Activated naive CD8-positive, alpha-beta T cell treated with anti-CD3 and anti-CD28 coated beads, Interleukin-2, amount 50 U/mL, for 24 hours (primary cell): ENCODE measurements around the gene ICA1L.
"Not testable (repeated sequence)": the region's sequence is repeated elsewhere in the genome, so short reads cannot be mapped to it uniquely, and the experiment has no call there.

ENCODE experiments used
- ATAC-seq: fragments of 150-1000 bp; cut with Tn5 transposase; one replicate; pipeline ENCODE4 v1.10.0; 2021
- DNase-seq: peaks from one replicate; pipeline ENCODE4 v3.0.0; 2021
- H3K27ac Mint-ChIP-seq: one replicate; pipeline ENCODE4 v1.8.0; 2021; ENCODE audit warnings: mild to moderate bottlenecking, mixed read lengths
- H3K27me3 Mint-ChIP-seq: one replicate; pipeline ENCODE4 v1.8.0; 2021; ENCODE audit warnings: mixed read lengths
- H3K36me3 Mint-ChIP-seq: one replicate; pipeline ENCODE4 v1.8.0; 2021; ENCODE audit warnings: low read depth, mixed read lengths
- H3K4me1 Mint-ChIP-seq: one replicate; pipeline ENCODE4 v1.8.0; 2021; ENCODE audit warnings: mixed read lengths
- H3K4me3 Mint-ChIP-seq: one replicate; pipeline ENCODE4 v1.8.0; 2021; ENCODE audit warnings: mild to moderate bottlenecking, moderate library complexity, mixed read lengths
- H3K9me3 Mint-ChIP-seq: one replicate; pipeline ENCODE4 v1.8.0; 2021; ENCODE audit warnings: mixed read lengths

Gene ICA1L

DNA sequence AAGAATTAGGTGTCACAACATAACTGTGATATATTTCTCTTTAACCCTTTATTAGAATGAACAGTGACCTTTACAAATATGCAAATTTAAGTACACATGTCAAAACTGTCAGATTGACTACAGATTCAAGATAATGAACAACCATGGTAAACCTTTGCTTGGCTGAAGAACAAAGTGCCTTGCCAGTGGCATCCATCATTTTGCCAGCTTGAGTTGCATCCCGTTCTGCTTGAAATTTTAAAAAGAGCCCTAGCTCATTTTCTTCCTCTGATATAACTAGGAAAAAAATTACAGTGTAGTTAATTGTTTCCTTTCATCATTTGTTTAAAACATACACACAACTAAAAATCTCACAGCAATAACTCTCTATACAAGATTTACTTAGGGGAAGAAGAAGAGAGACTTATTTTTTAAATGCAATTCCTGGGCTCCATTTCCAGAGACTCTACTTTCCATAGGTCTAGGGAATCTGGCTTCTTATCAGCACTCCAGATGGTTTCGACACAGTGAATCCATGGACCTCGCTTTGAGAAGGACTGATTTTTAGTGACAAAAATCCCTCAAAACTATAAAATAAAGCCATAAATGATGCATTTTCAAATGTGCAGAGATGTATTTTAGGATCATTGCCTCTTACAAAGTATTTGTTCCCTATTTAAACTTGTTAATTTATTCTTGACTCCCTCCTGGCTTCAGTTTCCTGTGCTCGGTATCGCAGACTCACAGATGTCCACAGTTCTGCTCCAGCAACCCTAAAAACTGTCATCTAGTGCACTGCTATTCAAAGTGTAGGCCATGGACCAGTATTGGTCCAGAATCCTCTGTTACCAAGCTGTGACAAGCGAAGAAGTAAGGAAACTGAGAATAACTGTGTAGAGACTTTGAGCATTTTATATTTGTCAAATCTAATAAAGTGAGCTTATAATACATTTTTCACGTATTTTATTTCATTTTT is 50.1 kb downstream of the ICA1L start:
- H3K4me1 Mint-ChIP-seq = no peaks in the 10 kb centered on the region
- H3K4me3 Mint-ChIP-seq = no peak overlapping the region
- no peak for DNase-seq
- H3K36me3 Mint-ChIP-seq = peaks cover 2% of the 10 kb centered on the region
- no peak overlapping the region for H3K27ac Mint-ChIP-seq
- ATAC-seq = no peak
- no peaks in the 10 kb centered on the region for H3K9me3 Mint-ChIP-seq
- no peaks in the 10 kb centered on the region for H3K27me3 Mint-ChIP-seq

DNA sequence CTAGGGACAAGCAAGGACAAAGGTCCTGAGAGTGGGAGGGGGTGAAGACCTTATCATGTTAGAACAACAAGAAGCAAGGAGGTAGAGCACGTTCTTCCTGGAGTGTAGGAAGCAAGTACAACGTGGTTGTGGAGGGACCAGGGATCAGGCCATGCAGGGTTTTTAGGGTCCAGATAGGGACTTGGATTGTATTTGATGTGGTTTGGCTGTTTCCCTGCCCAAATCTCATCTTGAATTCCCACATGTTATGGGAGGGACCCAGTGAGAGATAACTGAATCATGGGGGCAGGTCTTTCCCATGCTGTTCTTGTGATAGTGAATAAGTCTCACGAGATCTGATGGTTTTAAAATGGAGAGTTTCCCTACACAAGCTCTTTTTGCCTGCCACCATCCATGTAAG is 53.2 kb downstream of the ICA1L start:
- Mint-ChIP-seq H3K4me3 (no peak overlapping the region), H3K36me3 (peaks cover 7% of the 10 kb centered on the region)

DNA sequence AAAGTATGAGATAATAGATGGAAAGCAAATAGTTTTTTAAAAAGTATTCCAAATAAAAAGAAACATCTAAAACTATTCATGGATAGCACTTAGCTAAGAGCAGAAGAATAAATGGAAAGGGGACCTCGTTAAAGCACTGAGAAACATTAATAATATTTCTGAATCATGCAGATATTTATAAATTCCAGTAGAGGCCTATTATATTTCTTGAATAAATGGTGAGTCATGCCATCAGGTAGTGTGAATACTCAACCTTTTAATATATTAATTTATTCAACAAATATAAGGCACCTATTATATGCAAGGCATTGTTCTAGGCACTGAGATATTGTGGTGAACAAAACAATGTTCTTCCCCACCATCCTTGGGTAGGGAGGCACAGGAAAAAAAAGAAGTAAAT is 53.8 kb downstream of the ICA1L start:
- ATAC-seq = no peak
- Mint-ChIP-seq H3K4me3 (no peak overlapping the region), H3K27ac (no peak overlapping the region), H3K9me3 (no peaks in the 10 kb centered on the region), H3K27me3 (no peaks in the 10 kb centered on the region), H3K36me3 (peaks cover 7% of the 10 kb centered on the region), H3K4me1 (no peaks in the 10 kb centered on the region)
- DNase-seq = no peak

More for the DNA sequence above, 53.2 kb downstream of the ICA1L start:
- ATAC-seq = no peak
- no peak overlapping the region for H3K27ac Mint-ChIP-seq
- no peak for DNase-seq
- no peaks in the 10 kb centered on the region for H3K27me3 Mint-ChIP-seq
- H3K4me1 Mint-ChIP-seq = no peaks in the 10 kb centered on the region
- no peaks in the 10 kb centered on the region for H3K9me3 Mint-ChIP-seq

DNA sequence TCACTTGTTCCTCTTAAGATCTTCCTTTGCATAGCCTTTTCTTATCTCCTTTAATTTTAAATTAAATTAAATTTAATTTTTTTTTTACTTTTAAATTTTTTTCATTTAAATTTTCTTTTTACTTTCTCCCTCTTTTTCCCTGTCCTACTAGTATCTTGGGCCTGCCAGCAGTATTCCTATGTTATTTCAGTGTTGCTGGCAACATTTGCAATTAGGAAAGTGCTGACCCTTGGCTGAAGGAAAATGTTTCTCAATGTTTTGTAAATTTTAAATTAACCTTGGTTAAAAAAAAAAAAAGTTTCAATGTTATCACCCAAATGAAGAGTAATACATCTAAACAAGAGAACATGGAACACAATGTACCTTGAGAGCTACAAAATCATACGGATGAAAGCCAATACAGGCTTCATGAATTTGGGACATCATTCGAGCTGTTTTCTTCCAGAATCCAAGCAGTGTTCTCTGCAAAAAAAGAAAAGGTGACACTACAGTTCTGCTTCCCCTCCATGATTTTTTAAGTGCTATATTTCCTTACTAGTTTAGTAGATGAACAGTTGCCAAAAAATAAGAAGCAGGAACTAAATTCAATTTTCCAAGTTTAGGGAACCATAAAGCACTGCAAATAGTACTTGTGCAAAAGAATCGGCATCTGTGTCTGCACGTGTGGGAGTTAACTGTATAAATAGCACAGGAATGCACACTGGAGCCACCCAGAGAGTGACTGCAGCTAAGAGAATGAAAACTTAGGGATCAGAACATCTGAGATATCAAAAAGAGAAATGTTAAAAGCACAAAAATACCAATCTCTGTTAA is 55.8 kb downstream of the ICA1L start:
- Mint-ChIP-seq H3K9me3 (peaks cover 4% of the 10 kb centered on the region), H3K4me3 (no peak overlapping the region), H3K4me1 (no peaks in the 10 kb centered on the region), H3K27me3 (no peaks in the 10 kb centered on the region), H3K27ac (no peak overlapping the region), H3K36me3 (peaks cover 15% of the 10 kb centered on the region)
- no peak for ATAC-seq
- no peak for DNase-seq

DNA sequence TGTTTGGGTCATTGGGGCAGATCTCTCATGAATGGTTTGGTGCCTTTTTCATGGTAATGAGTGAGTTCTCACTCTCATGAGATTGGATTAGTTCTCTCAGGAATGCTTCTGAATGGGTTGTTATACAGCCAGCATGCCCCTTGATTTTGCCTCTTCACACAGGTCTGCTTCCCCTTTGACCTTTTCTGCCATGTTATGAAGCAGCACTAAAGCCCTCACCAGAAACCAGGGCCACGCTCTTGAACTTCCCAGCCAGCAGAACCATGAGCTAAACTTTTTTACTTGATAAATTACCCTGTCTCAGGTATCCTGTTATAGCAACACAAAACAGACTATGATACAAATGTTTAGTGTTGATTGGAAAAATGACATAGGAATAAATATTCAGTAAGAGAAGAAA is 57.3 kb downstream of the ICA1L start:
- Mint-ChIP-seq H3K27ac (no peak overlapping the region), H3K36me3 (peaks cover 22% of the 10 kb centered on the region), H3K9me3 (peaks cover 7% of the 10 kb centered on the region), H3K4me3 (no peak overlapping the region), H3K27me3 (no peaks in the 10 kb centered on the region), H3K4me1 (no peaks in the 10 kb centered on the region)
- DNase-seq (no peak), ATAC-seq (no peak)

DNA sequence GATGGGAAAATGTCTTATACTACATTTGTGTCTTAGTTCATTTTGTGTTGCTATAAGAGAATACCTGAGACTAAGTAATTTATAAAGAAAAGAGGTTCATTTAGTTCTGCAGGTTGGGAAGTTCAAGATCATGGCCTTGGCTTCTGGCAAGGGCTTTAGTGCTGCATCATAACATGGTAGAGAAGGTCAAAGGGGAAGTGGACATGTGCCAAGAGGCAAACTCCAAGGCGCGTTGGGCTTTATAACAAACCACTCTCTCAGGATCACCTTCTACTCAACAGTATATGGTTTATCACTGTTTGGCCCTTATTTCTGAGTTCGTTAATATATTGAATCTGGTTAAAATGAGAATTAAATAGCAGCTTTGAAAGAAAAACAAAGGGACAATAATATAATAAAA is 58.2 kb downstream of the ICA1L start:
- no peaks in the 10 kb centered on the region for H3K4me1 Mint-ChIP-seq
- DNase-seq (no peak), ATAC-seq (no peak)
- H3K27me3 Mint-ChIP-seq = no peaks in the 10 kb centered on the region
- no peak overlapping the region for H3K27ac Mint-ChIP-seq
- peaks cover 25% of the 10 kb centered on the region for H3K36me3 Mint-ChIP-seq
- no peak overlapping the region for H3K4me3 Mint-ChIP-seq
- H3K9me3 Mint-ChIP-seq = peaks cover 10% of the 10 kb centered on the region

DNA sequence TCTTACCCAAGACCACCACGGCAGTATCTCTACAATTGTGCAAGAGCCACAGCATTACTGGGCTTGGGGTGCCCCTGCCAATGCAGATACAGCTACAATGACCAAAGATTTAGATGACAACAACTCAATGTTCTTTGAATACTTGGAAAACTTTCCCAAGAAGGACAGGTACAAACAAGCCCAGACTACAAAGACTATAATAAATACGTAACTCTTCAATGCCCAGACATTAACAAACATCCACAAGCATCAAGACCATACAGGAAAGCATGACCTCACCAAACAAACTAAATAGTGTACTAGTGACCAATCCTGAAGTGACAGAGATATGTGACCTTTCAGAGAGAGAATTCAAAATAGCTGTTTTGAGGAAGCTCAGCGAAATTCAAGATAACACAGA is 62.8 kb downstream of the ICA1L start:
- H3K27me3 Mint-ChIP-seq = no peaks in the 10 kb centered on the region
- H3K9me3 Mint-ChIP-seq = peaks cover 10% of the 10 kb centered on the region
- H3K36me3 Mint-ChIP-seq = peaks cover 27% of the 10 kb centered on the region
- no peak for ATAC-seq
- no peak overlapping the region for H3K27ac Mint-ChIP-seq
- H3K4me3 Mint-ChIP-seq = no peak overlapping the region
- H3K4me1 Mint-ChIP-seq = no peaks in the 10 kb centered on the region
- DNase-seq = no peak

DNA sequence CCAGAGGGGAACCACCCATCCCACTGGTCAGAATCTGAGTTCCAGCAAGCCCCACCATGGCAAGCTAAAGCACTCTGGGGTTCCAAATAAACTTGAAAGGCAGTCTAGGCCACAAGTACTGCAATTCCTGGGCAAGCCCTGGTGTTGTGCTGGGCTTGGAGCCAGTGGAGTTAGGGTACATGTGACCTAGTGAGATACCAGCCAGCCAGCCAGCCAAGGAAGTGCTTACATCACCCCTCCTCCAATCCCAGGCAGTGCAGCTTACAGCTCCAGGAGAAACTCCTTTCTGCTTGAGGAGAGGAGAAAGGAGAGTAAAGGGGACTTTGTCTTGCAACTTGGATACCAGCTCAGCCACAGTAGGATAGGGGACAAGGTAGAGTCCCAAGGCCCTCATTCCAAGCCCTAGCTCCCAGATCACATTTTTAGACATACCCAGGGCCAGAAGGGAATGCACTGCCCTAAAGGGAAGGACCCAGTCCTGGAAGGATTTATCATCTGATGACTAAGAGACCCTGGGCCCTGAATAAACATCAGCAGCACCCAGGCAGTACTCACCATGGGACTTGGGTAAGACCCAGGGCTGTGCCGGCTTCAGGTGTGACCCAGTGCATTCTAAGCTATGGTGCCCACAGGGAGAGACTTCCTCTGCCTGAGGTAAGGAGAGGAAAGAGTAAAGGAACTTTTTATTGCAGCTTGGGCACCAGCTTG is 64.0 kb downstream of the ICA1L start:
- peaks cover 26% of the 10 kb centered on the region for H3K36me3 Mint-ChIP-seq
- not testable (repeated sequence) for H3K4me1 Mint-ChIP-seq, H3K9me3 Mint-ChIP-seq, DNase-seq, ATAC-seq, H3K27me3 Mint-ChIP-seq, H3K27ac Mint-ChIP-seq, H3K4me3 Mint-ChIP-seq

DNA sequence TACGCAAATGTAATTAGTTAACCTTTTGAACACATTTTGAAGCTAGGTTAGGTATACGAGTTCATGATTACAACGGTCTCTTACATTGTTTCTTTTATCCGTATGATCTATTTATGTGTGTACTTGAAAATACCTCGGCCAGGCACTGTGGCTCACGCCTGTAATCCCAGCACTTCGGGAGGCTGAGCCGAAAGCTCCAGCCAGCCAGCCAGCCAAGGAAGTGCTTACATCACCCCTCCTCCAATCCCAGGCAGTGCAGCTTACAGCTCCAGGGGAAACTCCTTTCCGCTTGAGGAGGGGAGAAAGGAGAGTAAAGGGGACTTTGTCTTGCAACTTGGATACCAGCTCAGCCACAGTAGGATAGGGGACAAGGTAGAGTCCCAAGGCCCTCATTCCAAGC is 65.7 kb downstream of the ICA1L start:
- DNase-seq, H3K9me3 Mint-ChIP-seq, H3K27ac Mint-ChIP-seq, H3K27me3 Mint-ChIP-seq, H3K4me3 Mint-ChIP-seq, H3K4me1 Mint-ChIP-seq, ATAC-seq: not testable (repeated sequence)
- peaks cover 22% of the 10 kb centered on the region for H3K36me3 Mint-ChIP-seq

DNA sequence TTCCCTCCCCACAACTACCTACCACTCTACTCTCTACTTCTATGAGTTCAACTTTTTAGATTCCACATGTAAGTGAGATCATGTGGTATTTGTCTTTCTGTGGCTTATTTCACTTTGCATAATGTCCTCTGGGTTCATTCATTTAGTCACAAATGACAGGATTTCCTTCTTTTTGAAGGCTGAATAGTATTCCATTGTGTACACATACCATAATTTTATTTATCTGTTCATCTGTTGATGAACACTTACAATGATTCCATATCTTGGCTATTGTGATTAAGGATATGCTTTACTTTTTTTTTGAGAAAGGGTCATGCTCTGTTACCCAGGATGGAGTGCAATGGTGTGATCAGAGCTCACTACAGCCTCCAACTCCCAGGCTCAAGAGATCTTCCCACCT is 73.6 kb downstream of the ICA1L start:
- no peaks in the 10 kb centered on the region for H3K4me1 Mint-ChIP-seq
- no peak overlapping the region for H3K4me3 Mint-ChIP-seq
- no peak overlapping the region for H3K27ac Mint-ChIP-seq
- peaks cover 9% of the 10 kb centered on the region for H3K9me3 Mint-ChIP-seq
- peaks cover 13% of the 10 kb centered on the region for H3K36me3 Mint-ChIP-seq
- no peak for ATAC-seq
- DNase-seq = no peak
- H3K27me3 Mint-ChIP-seq = no peaks in the 10 kb centered on the region

DNA sequence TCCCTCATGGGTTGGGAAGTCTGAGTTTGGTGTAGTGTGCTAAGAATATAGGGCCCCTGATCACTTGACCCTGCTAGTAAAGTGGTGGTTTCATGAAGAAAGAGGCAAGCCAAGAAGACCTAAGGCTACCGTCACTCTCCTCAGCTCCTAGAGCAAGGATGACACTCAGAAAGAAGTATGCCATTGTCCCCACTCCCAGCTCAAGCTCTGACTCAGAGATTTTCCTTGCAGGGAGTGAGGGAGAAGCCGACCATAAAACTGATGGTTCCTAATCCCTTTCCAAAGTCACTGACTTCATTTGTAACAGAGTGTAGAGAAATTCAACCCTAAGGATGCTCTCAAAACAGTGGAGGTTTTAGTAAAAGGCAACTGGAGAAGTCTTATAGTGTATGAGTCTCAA is 80.9 kb downstream of the ICA1L start:
- H3K27ac Mint-ChIP-seq = no peak overlapping the region
- DNase-seq (no peak), ATAC-seq (no peak)
- peaks cover 22% of the 10 kb centered on the region for H3K36me3 Mint-ChIP-seq
- peaks cover 2% of the 10 kb centered on the region for H3K4me1 Mint-ChIP-seq
- H3K9me3 Mint-ChIP-seq = no peaks in the 10 kb centered on the region
- H3K4me3 Mint-ChIP-seq = no peak overlapping the region
- no peaks in the 10 kb centered on the region for H3K27me3 Mint-ChIP-seq

DNA sequence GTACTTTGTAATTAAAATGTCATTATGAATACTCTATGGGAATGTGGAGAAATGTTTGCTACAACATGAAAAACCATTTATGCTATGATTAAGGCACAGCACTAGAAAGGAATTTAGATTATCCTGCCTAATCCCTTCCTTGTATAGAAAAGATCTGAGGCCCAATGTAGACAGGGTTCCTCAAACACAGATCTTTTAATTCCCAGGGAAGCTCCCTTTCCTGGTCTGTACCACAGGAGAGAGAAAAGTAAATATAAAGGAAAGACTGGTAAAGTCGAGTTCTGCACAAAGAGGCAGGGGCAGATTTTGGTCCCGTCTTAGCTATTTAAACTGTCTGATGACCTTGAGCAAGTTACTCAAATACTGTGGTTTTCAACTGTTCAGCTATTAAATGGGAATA is 84.7 kb downstream of the ICA1L start:
- ATAC-seq (no peak), DNase-seq (no peak)
- peaks cover 6% of the 10 kb centered on the region for H3K4me1 Mint-ChIP-seq
- peaks cover 39% of the 10 kb centered on the region for H3K36me3 Mint-ChIP-seq
- H3K4me3 Mint-ChIP-seq = no peak overlapping the region
- no peak overlapping the region for H3K27ac Mint-ChIP-seq
- H3K9me3 Mint-ChIP-seq = no peaks in the 10 kb centered on the region
- no peaks in the 10 kb centered on the region for H3K27me3 Mint-ChIP-seq

DNA sequence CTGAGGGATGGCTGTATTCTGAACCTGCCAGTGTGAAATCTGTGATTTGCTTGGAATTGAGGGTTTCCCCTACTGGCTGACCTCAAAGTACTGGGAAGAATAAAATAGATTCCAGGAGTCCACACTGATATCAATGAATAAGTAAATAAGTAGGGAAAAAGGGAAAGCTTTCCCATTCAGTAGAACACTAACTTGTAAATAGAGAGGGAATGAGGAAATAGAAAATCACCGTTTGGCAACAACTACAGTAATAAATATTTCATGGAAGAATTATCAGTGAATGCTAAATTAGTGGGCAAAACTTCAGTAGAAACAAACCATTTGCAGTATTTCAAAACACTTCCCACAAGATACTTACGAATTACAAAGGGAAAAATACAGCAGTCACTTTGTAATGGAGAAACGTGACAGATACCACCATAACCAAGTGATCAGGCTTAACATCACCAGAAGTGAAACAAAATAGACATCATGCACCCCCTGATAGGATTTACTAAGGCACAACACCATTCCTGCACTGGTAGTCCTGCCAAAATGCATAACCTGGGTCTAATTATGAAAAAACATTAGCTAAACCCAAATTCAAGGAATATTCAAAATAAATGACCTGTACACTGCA is 88.5 kb downstream of the ICA1L start:
- Mint-ChIP-seq H3K36me3 (peaks cover 41% of the 10 kb centered on the region), H3K9me3 (no peaks in the 10 kb centered on the region), H3K27me3 (no peaks in the 10 kb centered on the region), H3K27ac (no peak overlapping the region), H3K4me1 (peaks cover 35% of the 10 kb centered on the region), H3K4me3 (no peak overlapping the region)
- DNase-seq (no peak), ATAC-seq (no peak)

DNA sequence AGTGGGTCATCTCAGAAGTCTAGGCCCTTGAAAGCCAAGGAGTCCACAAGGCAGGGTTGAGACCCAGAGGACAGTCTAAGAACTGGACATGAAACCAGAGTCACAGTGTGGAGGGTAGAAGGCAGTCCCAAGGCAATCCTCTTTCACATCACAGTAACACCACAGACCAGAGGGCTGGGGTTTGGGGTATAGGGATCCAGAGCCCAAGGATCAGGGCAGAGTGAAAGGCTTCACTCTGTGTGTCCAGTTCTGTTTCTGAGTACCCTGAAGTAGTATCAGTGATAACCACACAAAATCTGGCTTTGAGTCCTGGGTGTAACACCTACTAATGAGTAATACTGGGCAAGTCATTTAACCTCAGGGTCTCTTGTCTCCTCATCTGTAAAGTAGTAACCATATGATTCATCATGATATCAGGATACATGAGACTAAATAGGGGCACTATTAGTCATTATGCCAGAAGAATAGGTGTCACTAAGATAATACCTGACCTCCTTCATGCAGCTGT is 91.0 kb downstream of the ICA1L start:
- no peaks in the 10 kb centered on the region for H3K9me3 Mint-ChIP-seq

More for the DNA sequence above, 91.0 kb downstream of the ICA1L start:
- no peak for DNase-seq
- Mint-ChIP-seq H3K4me1 (peaks cover 40% of the 10 kb centered on the region), H3K36me3 (peaks cover 40% of the 10 kb centered on the region), H3K4me3 (no peak overlapping the region), H3K27me3 (no peaks in the 10 kb centered on the region), H3K27ac (peak overlapping the region; percentile 67)
- peak; percentile 99 for ATAC-seq
